ENCODE data around the gene PMPCA.

The PMPCA gene

DNA sequence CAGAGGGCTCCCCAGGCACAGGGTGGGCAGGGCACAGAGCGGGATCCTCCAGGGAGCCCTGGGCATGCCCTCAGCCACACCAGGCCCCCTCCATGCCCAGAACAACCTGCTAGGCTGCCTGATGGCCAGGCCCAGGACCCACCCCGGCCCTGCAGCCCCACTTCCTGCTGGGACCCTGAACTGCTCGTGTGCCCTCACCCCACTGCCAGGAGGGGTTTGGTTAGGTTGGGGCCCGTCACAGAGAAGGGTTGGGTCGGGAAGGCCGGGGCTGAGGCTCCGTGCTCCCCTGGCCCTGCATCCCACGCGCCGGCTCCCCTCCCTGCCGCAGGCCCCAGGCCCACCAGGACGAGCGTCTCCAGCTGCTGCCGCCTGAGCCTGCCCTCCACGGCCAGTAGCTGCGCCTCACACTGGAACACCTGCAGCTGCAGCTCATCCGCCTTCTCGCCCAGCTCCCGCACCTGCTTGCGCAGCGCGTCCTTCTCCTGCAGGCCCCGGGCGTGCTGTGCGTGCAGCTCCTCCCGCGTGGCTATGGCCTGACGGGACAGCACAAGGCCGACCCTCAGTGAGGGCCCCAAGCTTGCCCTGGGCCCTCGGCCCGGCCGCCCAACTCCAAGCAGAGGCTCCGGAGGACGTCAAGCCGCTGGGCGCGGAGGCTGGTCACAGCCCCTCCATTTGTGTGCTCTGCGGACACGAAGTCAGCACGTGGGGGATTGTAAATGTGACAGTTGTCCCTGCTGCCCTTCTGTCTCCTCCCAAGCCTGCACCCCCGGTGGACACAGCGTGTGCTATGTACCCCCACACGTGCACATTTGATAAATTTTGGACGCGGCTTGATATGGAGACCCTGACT is 42.9 kb upstream of the PMPCA start:
- no peak overlapping the region for H3K27ac ChIP-seq (ENCODE audit: low read depth, low read length)
- no peaks in the 10 kb centered on the region for H3K9me3 ChIP-seq (ENCODE audit: low read length)
- H3K9ac ChIP-seq (ENCODE audit: low read length), result no peak overlapping the region
- no peaks in the 10 kb centered on the region for H3K36me3 ChIP-seq (ENCODE audit: insufficient read depth, low read length)
- H3K4me1 ChIP-seq (ENCODE audit: insufficient read depth, low read length), result peaks cover 13% of the 10 kb centered on the region
- H3K27me3 ChIP-seq (ENCODE audit: control insufficient read depth in 1 of 2, insufficient read depth in 2 of 2, low read length in 2 of 2), result no peaks in the 10 kb centered on the region
- no peak overlapping the region for H3K4me3 ChIP-seq (ENCODE audit: low read depth in 1 of 2, low read length in 2 of 2)

DNA sequence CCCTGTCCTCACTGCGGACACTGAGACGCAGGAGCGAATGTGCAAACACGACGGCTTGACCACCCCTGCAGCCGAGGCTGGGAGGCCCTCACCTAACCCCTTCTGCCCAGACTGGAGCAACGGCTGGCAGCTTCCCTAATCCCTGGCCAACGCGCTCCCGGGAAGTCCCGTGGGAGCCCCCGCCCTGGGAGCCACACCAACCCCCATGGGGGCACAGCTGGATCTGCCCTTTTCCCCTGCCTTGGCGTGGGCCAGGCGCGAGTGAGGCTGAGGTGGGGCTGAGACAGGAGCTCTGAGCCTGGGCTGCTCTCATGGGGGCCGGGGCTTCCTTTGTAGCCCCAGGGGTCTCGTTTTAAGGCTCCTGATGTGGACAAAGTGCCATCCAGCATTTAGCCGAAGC is 42.3 kb upstream of the PMPCA start:
- Histone ChIP-seq H3K27ac (ENCODE audit: low read depth, low read length) (no peak overlapping the region), H3K27me3 (ENCODE audit: control insufficient read depth in 1 of 2, insufficient read depth in 2 of 2, low read length in 2 of 2) (no peaks in the 10 kb centered on the region), H3K4me1 (ENCODE audit: insufficient read depth, low read length) (peaks cover 9% of the 10 kb centered on the region), H3K9ac (ENCODE audit: low read length) (no peak overlapping the region), H3K9me3 (ENCODE audit: low read length) (no peaks in the 10 kb centered on the region), H3K4me3 (ENCODE audit: low read depth in 1 of 2, low read length in 2 of 2) (no peak overlapping the region), H3K36me3 (ENCODE audit: insufficient read depth, low read length) (no peaks in the 10 kb centered on the region)

- no peak overlapping the region for H3K4me3 ChIP-seq (ENCODE audit: low read depth in 1 of 2, low read length in 2 of 2)
- H3K36me3 ChIP-seq (ENCODE audit: insufficient read depth, low read length), result no peaks in the 10 kb centered on the region
- no peaks in the 10 kb centered on the region for H3K9me3 ChIP-seq (ENCODE audit: low read length)
- no peaks in the 10 kb centered on the region for H3K27me3 ChIP-seq (ENCODE audit: control insufficient read depth in 1 of 2, insufficient read depth in 2 of 2, low read length in 2 of 2)
- H3K9ac ChIP-seq (ENCODE audit: low read length), result no peak overlapping the region
- H3K27ac ChIP-seq (ENCODE audit: low read depth, low read length), result no peak overlapping the region
- H3K4me1 ChIP-seq (ENCODE audit: insufficient read depth, low read length), result no peaks in the 10 kb centered on the region
Measured at GRCh38 chr9:136370037-136370436, 40.4 kb upstream of the PMPCA start.

DNA sequence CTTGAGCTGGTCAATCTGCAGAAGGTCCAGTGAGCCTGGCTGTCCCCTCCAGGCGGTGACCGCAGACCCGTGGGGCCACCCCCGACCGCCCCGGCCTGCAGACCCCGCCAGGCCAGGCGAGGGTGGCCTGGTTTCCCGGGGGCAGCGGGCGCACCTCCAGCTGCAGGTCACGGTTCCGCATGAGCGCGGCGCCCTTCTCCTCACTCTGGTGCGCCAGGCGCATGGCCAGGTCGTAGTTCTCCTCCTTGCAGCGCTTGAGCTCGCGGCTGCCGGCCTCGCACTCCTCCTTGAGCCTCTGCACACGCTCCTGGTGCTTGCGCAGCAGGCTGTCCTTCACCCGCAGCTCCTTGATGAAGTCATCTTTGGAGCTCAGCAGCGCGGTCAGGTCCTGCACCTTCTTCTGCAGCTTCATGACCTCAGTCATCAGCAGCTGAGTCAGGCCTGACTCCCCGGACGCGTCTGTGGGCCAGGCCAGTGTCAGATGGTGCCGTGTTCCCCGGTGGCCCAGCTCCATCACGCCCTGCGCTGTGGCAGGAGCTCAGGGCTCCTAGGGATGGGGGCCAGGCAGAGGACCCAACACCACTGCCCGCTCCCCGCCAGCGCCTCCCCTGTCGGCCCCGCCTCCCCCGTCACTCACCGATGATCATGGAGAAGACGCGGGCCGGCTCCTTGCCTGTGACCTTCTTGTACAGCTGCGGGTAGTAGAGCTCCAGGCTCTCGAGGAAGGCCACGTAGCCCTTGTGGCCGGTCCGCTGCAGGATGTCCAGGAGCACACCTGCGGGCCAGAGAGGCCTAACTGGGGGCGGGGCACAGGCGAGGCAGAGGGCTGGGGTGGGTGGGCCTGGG is 39.5 kb upstream of the PMPCA start:
- Histone ChIP-seq H3K9me3 (ENCODE audit: low read length) (no peaks in the 10 kb centered on the region), H3K36me3 (ENCODE audit: insufficient read depth, low read length) (no peaks in the 10 kb centered on the region), H3K27me3 (ENCODE audit: control insufficient read depth in 1 of 2, insufficient read depth in 2 of 2, low read length in 2 of 2) (no peaks in the 10 kb centered on the region), H3K4me1 (ENCODE audit: insufficient read depth, low read length) (no peaks in the 10 kb centered on the region), H3K27ac (ENCODE audit: low read depth, low read length) (no peak overlapping the region), H3K9ac (ENCODE audit: low read length) (no peak overlapping the region), H3K4me3 (ENCODE audit: low read depth in 1 of 2, low read length in 2 of 2) (no peak overlapping the region)

DNA sequence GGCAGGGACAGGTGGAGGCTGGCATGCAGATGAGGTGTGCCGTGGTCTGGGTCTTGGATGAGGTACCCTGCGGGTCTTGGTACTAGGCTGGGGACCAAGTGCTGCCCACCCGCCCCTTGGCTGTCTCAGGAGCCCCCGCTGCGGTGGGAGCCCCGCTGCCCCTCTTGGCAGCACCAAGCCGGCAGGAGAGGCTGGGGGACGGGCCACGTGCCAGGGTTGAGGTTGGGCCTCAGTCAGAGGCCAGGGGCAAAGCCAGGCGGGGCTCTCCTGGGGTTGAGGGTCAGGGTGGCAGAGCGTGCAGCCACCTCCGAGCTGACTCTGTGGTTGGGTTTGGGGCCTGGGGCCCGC is 39.0 kb upstream of the PMPCA start:
- Histone ChIP-seq H3K4me3 (ENCODE audit: low read depth in 1 of 2, low read length in 2 of 2) (no peak overlapping the region), H3K9me3 (ENCODE audit: low read length) (no peaks in the 10 kb centered on the region), H3K4me1 (ENCODE audit: insufficient read depth, low read length) (no peaks in the 10 kb centered on the region), H3K27me3 (ENCODE audit: control insufficient read depth in 1 of 2, insufficient read depth in 2 of 2, low read length in 2 of 2) (no peaks in the 10 kb centered on the region), H3K27ac (ENCODE audit: low read depth, low read length) (no peak overlapping the region), H3K9ac (ENCODE audit: low read length) (no peak overlapping the region), H3K36me3 (ENCODE audit: insufficient read depth, low read length) (no peaks in the 10 kb centered on the region)

DNA sequence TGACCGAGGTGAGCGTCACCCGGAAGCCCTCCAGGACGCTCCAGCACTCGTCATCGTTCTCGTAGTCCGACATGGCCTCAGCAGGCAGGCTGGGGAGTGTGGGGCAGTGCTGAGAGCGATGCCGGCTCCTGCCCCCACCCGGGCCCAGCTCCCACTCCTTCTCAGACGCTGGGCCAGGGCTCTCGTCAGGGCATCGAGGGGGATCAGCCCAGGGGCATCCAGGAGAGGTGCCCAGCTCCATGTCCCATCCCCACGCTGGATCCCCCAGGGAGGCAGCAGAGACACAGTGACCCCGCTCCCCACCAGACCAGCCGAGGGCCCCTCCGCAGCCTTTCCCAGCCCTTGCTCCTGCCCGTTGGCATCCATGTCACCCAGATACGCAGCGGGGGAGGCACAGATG is 38.5 kb upstream of the PMPCA start:
- no peaks in the 10 kb centered on the region for H3K36me3 ChIP-seq (ENCODE audit: insufficient read depth, low read length)
- no peak overlapping the region for H3K4me3 ChIP-seq (ENCODE audit: low read depth in 1 of 2, low read length in 2 of 2)
- no peaks in the 10 kb centered on the region for H3K27me3 ChIP-seq (ENCODE audit: control insufficient read depth in 1 of 2, insufficient read depth in 2 of 2, low read length in 2 of 2)
- H3K9ac ChIP-seq (ENCODE audit: low read length), result no peak overlapping the region
- no peaks in the 10 kb centered on the region for H3K4me1 ChIP-seq (ENCODE audit: insufficient read depth, low read length)
- H3K9me3 ChIP-seq (ENCODE audit: low read length), result no peaks in the 10 kb centered on the region
- no peak overlapping the region for H3K27ac ChIP-seq (ENCODE audit: low read depth, low read length)

DNA sequence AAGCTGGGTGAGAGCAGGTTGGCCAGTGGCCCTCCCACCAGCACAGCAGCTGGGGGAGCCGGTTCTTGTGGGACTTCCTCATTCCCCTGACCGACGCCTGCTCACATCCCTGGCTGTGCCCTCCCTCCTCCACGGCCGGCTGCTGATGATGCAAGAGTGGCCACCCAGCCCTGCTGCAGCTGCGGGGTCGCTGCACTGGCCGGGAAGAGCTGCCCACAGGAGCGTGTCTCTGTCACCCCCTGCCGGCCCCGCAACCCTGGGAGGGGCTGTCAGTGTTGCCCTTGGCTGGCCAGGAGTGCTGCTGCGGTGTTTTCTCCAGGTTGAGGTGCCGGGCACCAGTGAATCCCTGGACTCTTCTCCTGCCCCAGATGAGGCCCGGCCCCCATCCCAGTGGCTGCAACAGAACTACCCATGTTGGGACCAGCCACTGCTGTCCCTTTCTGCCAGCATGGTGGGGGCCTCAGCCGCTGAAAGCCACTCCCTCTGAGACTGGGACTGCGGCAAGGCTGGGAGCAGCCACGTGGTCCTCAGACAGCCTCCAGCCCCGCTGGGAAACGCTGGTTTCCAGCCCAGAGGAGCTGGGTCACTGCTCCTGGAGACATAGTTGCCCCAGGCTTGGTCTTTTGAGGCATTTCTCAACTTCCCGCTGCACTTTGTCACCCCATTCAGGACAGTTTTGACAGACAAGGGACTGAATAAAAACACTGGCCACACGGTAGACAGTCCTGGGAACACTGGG is 37.7 kb upstream of the PMPCA start:
- Histone ChIP-seq H3K4me1 (ENCODE audit: insufficient read depth, low read length) (no peaks in the 10 kb centered on the region), H3K9me3 (ENCODE audit: low read length) (no peaks in the 10 kb centered on the region), H3K9ac (ENCODE audit: low read length) (no peak overlapping the region), H3K36me3 (ENCODE audit: insufficient read depth, low read length) (no peaks in the 10 kb centered on the region), H3K27ac (ENCODE audit: low read depth, low read length) (no peak overlapping the region), H3K4me3 (ENCODE audit: low read depth in 1 of 2, low read length in 2 of 2) (no peak overlapping the region), H3K27me3 (ENCODE audit: control insufficient read depth in 1 of 2, insufficient read depth in 2 of 2, low read length in 2 of 2) (no peaks in the 10 kb centered on the region)

GRCh38 chr9:136373300-136374182 is 36.9 kb upstream of the PMPCA start, which contains the start of gene CARD9:
Gene CARD9 (minus strand): TSS chr9:136373669. CDS start chr9:136372078, 1,591 bp downstream.
- no peaks in the 10 kb centered on the region for H3K36me3 ChIP-seq (ENCODE audit: insufficient read depth, low read length)
- H3K4me3 ChIP-seq (ENCODE audit: low read depth in 1 of 2, low read length in 2 of 2), result no peak within 1 kb of the TSS
- H3K9ac ChIP-seq (ENCODE audit: low read length), result no peak within 1 kb of the TSS
- H3K4me1 ChIP-seq (ENCODE audit: insufficient read depth, low read length), result no peaks in the 10 kb centered on the region
- H3K27me3 ChIP-seq (ENCODE audit: control insufficient read depth in 1 of 2, insufficient read depth in 2 of 2, low read length in 2 of 2), result no peaks in the 10 kb centered on the region
- H3K9me3 ChIP-seq (ENCODE audit: low read length), result no peaks in the 10 kb centered on the region
- H3K27ac ChIP-seq (ENCODE audit: low read depth, low read length), result no peak within 1 kb of the TSS

- no peaks in the 10 kb centered on the region for H3K36me3 ChIP-seq (ENCODE audit: insufficient read depth, low read length)
- no peaks in the 10 kb centered on the region for H3K4me1 ChIP-seq (ENCODE audit: insufficient read depth, low read length)
- H3K27me3 ChIP-seq (ENCODE audit: control insufficient read depth in 1 of 2, insufficient read depth in 2 of 2, low read length in 2 of 2), result no peaks in the 10 kb centered on the region
- H3K9ac ChIP-seq (ENCODE audit: low read length), result no peak overlapping the region
- no peak overlapping the region for H3K27ac ChIP-seq (ENCODE audit: low read depth, low read length)
- no peaks in the 10 kb centered on the region for H3K9me3 ChIP-seq (ENCODE audit: low read length)
- no peak overlapping the region for H3K4me3 ChIP-seq (ENCODE audit: low read depth in 1 of 2, low read length in 2 of 2)
Measured at GRCh38 chr9:136374183-136374575, 36.3 kb upstream of the PMPCA start.

GRCh38 chr9:136375096-136375495 is 35.4 kb upstream of the PMPCA start:
- Histone ChIP-seq H3K36me3 (ENCODE audit: insufficient read depth, low read length) (no peaks in the 10 kb centered on the region), H3K9me3 (ENCODE audit: low read length) (no peaks in the 10 kb centered on the region), H3K27me3 (ENCODE audit: control insufficient read depth in 1 of 2, insufficient read depth in 2 of 2, low read length in 2 of 2) (no peaks in the 10 kb centered on the region), H3K4me1 (ENCODE audit: insufficient read depth, low read length) (no peaks in the 10 kb centered on the region), H3K9ac (ENCODE audit: low read length) (no peak overlapping the region), H3K27ac (ENCODE audit: low read depth, low read length) (no peak overlapping the region), H3K4me3 (ENCODE audit: low read depth in 1 of 2, low read length in 2 of 2) (no peak overlapping the region)
